Transverse colon (tissue), 4 donors: Measurements from ENCODE around the gene CYFIP1.

Source experiments
- POLR2AphosphoS5 ChIP-seq, 3 donors: sonication (generic); formaldehyde crosslinking; IDR thresholded peaks; one replicate each; pipeline ENCODE4 v1.6.1; 2016; ENCODE audit warnings: antibody characterized with exemption in 3 of 3
- TF ChIP-seq, protein P1 (sequence below), 5 experiments: fragments of 200-600 bp in 3 of 5; fragments of 450-650 bp in 2 of 5; sonication (generic) in 3 of 5; IDR thresholded peaks; 1 replicate in 2 of 5; 2 replicates in 3 of 5; pipeline ENCODE4 v1.5.1; 2016 to 2017; ENCODE audit warnings: antibody characterized with exemption in 5 of 5, inconsistent platforms in 3 of 5, mild to moderate bottlenecking in 2 of 5, moderate library complexity in 1 of 5

- no peak for TF ChIP-seq POLR2AphosphoS5 (IDR thresholded peaks at IDR 0.05)
- TF ChIP-seq, protein P1, sequence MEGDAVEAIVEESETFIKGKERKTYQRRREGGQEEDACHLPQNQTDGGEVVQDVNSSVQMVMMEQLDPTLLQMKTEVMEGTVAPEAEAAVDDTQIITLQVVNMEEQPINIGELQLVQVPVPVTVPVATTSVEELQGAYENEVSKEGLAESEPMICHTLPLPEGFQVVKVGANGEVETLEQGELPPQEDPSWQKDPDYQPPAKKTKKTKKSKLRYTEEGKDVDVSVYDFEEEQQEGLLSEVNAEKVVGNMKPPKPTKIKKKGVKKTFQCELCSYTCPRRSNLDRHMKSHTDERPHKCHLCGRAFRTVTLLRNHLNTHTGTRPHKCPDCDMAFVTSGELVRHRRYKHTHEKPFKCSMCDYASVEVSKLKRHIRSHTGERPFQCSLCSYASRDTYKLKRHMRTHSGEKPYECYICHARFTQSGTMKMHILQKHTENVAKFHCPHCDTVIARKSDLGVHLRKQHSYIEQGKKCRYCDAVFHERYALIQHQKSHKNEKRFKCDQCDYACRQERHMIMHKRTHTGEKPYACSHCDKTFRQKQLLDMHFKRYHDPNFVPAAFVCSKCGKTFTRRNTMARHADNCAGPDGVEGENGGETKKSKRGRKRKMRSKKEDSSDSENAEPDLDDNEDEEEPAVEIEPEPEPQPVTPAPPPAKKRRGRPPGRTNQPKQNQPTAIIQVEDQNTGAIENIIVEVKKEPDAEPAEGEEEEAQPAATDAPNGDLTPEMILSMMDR (IDR thresholded peaks at IDR 0.05): no peak
Observed at GRCh38 chr15:22927761-22928160, 52.4 kb downstream of the CYFIP1 start.
